Adrenal gland (tissue), 12 donors: ENCODE measurements around the gene FCMR. TPM values are rescaled to one million over a fixed set of nuclear protein-coding genes. Genes with fewer than 3 reads are reported as not detected.
"Not testable (repeated sequence)": the region's sequence is repeated elsewhere in the genome, so short reads cannot be mapped to it uniquely, and the experiment has no call there.

ENCODE experiments used
- DNase-seq, 7 donors: peaks; one replicate each; pipeline ENCODE4 v3.0.0-alpha.2; 2019 to 2020
- H3K27ac ChIP-seq, 5 donors: fragments of 200-600 bp; sonication (generic) in 4 of 5; 1 replicate in 3 of 5; 2 replicates in 2 of 5; pipeline versions ENCODE4 v1.5.1 to v1.8.0; 2016 to 2020; ENCODE audit warnings: mild to moderate bottlenecking in 1 of 5
- H3K27me3 ChIP-seq: fragments of 200-600 bp; 2 replicates; pipeline ENCODE4 v1.8.0; 2021
- H3K36me3 ChIP-seq, 2 donors: fragments of 200-600 bp; replicated peaks in 1 of 2; 1 replicate in 1 of 2; 2 replicates in 1 of 2; pipeline versions ENCODE4 v1.5.1 to v1.8.0; 2018 to 2022
- H3K4me1 ChIP-seq, 2 donors: fragments of 200-600 bp; replicated peaks in 1 of 2; 1 replicate in 1 of 2; 2 replicates in 1 of 2; pipeline versions ENCODE4 v1.5.1 to v1.8.0; 2018 to 2021
- H3K4me3 ChIP-seq, 4 donors: fragments of 200-600 bp; sonication (generic) in 3 of 4; one replicate each; pipeline ENCODE4 v1.5.1; 2016 to 2018
- H3K9me3 ChIP-seq, 3 donors: fragments of 200-600 bp; sonication (generic) in 1 of 3; replicated peaks in 1 of 3; 1 replicate in 2 of 3; 2 replicates in 1 of 3; pipeline versions ENCODE4 v1.5.1 to v1.8.0; 2016 to 2021
- POLR2A ChIP-seq, 2 donors: fragments of 450-650 bp; IDR thresholded peaks; one replicate each; pipeline ENCODE4 v1.6.1; 2017; ENCODE audit warnings: antibody characterized with exemption in 2 of 2, mild to moderate bottlenecking in 2 of 2, moderate library complexity in 1 of 2
- WGBS, 4 donors: extraction: QIAGEN DNeasy Blood & Tissue Kit in 2 of 4; methylation state at CpG; one replicate each; pipeline versions ENCODE4 v1.1.5 to v1.1.7; 2013 to 2017; 5-methylcytosine and 5-hydroxymethylcytosine counted together
- intact Hi-C, 2 donors: fragments of 100-400 bp; cut with DNase I; formaldehyde crosslinking; loops; one replicate each; pipeline versions ENCODE4 v1.14.1 to v1.15.0; 2022 to 2023
- polyA plus RNA-seq, 3 donors: library from polyadenylated mRNA; stranded (reverse); fragments of 200-250 nt in 2 of 3; fragments of 350-450 nt in 1 of 3; fragmentation: Illumina TruSeq in 1 of 3; extraction: RNeasy Lipid Tissue Mini Kit (QIAGEN cat#74804) in 1 of 3; gene quantifications; one replicate each; pipeline ENCODE4 v1.2.3, GENCODE V29; 2013 to 2014
- total RNA-seq, 9 donors: library from RNA; depleted of rRNA in 4 of 9; stranded (reverse); fragments of >200 nt in 4 of 9; fragments of 120-200 nt in 1 of 9; fragmentation: NEBNext Ultra II Directional in 1 of 9; extraction: Animal tissue kit (Norgen Biotek cat#: 25700) in 1 of 9; gene quantifications; one replicate each; pipeline versions ENCODE4 v1.1.0 to v1.2.4, GENCODE V29; 2013 to 2023
- TF ChIP-seq, protein P1 (sequence below), 6 experiments: fragments of 450-650 bp in 4 of 6; fragments of 200-600 bp in 2 of 6; sonication (generic) in 1 of 6; IDR thresholded peaks; 1 replicate in 5 of 6; 2 replicates in 1 of 6; pipeline versions ENCODE4 v1.5.1 to v1.8.0; 2016 to 2021; ENCODE audit warnings: antibody characterized with exemption in 6 of 6, mild to moderate bottlenecking in 2 of 6, moderate library complexity in 1 of 6
- donor health status: healthy with polysubstance abuse.
- donor health status: Bipolar disorder and iron deficiency.
- donor health status: DM: yes; HTN: yes; CAD: no.
- donor health status: DM: no; HTN: no; CAD: no.
- donor health status: DM: no; HTN: no; CAD: no.
- donor health status: DM: yes; HTN: yes; CAD: no.

FCMR gene
- total and polyA plus RNA-seq, 12 donors: 0.27 to 3.0 (median 1.2) TPM; not detected in 1

DNA sequence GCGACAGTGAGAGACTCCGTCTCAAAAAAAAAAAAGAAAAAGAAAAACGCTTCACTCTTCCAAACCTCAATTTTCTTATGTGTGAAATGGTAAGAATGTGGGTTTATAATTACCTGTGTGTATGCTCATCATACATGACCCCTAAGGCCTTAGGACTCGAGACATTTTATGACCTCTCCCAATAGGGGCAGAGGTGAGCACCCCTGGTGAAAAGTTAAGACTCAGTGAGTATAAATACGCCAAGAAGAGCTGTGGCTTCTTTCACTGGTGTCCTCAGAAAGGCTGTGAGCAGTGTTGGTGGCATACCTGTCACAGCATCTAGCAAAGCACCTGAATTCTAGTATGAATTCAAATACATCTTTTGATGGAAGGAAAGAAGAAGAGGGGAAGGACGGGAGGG lies 7.8 kb upstream of the FCMR start:
- WGBS, 4 donors: 82 to 91% (median 84%) methylated on average over 6 of the region's 6 CpGs
- no peaks in the 10 kb centered on the region for H3K36me3 ChIP-seq
- H3K27me3 ChIP-seq: no peaks in the 10 kb centered on the region
- H3K4me1 ChIP-seq: no peaks in the 10 kb centered on the region
- H3K27ac ChIP-seq: no peak overlapping the region
- no peak for DNase-seq
- TF ChIP-seq, protein P1, sequence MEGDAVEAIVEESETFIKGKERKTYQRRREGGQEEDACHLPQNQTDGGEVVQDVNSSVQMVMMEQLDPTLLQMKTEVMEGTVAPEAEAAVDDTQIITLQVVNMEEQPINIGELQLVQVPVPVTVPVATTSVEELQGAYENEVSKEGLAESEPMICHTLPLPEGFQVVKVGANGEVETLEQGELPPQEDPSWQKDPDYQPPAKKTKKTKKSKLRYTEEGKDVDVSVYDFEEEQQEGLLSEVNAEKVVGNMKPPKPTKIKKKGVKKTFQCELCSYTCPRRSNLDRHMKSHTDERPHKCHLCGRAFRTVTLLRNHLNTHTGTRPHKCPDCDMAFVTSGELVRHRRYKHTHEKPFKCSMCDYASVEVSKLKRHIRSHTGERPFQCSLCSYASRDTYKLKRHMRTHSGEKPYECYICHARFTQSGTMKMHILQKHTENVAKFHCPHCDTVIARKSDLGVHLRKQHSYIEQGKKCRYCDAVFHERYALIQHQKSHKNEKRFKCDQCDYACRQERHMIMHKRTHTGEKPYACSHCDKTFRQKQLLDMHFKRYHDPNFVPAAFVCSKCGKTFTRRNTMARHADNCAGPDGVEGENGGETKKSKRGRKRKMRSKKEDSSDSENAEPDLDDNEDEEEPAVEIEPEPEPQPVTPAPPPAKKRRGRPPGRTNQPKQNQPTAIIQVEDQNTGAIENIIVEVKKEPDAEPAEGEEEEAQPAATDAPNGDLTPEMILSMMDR (IDR thresholded peaks at IDR 0.05): no peak
- TF ChIP-seq POLR2A (IDR thresholded peaks at IDR 0.05): no peak
- H3K9me3 ChIP-seq: no peaks in the 10 kb centered on the region
- intact Hi-C loops: loop anchor here in 1 of 2 donors (10.0 kb wide), 1 partner anchor 55 kb away; no protein-coding TSS in a partner anchor
- no peak overlapping the region for H3K4me3 ChIP-seq

DNA sequence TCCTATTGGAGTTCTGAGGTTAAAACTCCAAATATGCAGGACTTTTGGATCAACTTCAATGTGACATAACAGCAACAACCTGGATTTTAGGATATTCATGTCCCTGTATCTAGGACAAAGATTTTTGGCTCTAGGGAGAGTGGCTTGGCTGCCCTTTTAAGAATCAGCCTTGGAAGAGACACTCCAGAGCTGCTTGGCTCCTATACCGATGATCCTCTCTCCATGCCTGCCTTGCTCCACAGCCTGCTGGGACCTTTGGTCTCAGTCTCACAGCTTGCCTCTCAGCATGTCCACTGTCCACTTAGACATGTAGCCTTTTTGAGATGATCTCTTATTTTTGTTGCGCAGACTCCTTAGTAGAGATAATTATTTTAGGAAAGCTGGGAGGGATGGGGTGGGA lies 4.5 kb upstream of the FCMR start:
- no peaks in the 10 kb centered on the region for H3K27me3 ChIP-seq
- DNase-seq: peak in 2 of 7 donors; percentile 26 to 43
- intact Hi-C loops: loop anchor here in 1 of 2 donors (10.0 kb wide), 1 partner anchor 59 kb away; no protein-coding TSS in a partner anchor
- no peaks in the 10 kb centered on the region for H3K36me3 ChIP-seq
- WGBS, 4 donors: 61 to 76% (median 68%) methylated on average over 2 of the region's 2 CpGs
- no peak overlapping the region for H3K4me3 ChIP-seq
- H3K9me3 ChIP-seq: no peaks in the 10 kb centered on the region
- H3K4me1 ChIP-seq: no peaks in the 10 kb centered on the region
- no peak for TF ChIP-seq POLR2A (IDR thresholded peaks at IDR 0.05)
- TF ChIP-seq, protein P1 (IDR thresholded peaks at IDR 0.05): no peak
- H3K27ac ChIP-seq: no peak overlapping the region

DNA sequence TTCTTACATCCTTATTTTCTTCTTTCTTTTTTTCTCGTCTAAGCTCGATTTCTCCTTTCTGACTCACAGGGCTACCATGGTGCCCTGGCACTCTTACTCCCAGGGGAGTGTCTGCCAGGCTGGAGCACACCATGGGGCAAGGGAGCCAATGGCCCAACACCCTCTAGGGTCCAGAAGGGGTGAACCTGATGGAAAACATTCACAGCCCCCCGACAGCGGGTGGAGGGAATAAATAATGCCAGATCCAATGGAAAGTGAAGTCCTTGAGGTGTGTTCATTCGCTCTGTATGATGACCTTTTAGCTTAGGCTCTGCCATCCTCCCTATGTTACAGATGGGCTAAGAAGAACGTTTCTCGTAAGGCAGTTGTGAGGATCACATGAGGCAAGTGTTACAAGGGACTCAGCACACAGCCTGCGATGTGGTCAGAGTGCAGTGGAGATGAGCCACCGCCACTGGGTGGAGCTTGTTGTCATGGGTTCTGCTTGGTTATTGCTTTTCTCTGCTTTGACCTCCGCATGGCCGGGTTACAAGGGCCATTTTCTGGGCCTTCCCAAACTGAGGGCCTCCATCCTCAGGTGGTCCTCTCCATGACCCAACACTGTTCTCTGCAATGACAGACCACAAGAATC lies 3.5 kb upstream of the FCMR start:
- peak in 5 of 7 donors; percentile 39 to 72 (median 45) for DNase-seq
- H3K27ac ChIP-seq: no peak overlapping the region
- no peaks in the 10 kb centered on the region for H3K27me3 ChIP-seq
- H3K4me1 ChIP-seq: no peaks in the 10 kb centered on the region
- no peaks in the 10 kb centered on the region for H3K36me3 ChIP-seq
- intact Hi-C loops: loop anchor here in 1 of 2 donors (10.0 kb wide), 1 partner anchor 60 kb away; no protein-coding TSS in a partner anchor
- H3K4me3 ChIP-seq: no peak overlapping the region
- TF ChIP-seq, protein P1 (IDR thresholded peaks at IDR 0.05): no peak
- TF ChIP-seq POLR2A (IDR thresholded peaks at IDR 0.05): no peak
- no peaks in the 10 kb centered on the region for H3K9me3 ChIP-seq
- 74 to 83% (median 78%) methylated on average over 9 to 11 of the region's 11 CpGs for WGBS, 4 donors

DNA sequence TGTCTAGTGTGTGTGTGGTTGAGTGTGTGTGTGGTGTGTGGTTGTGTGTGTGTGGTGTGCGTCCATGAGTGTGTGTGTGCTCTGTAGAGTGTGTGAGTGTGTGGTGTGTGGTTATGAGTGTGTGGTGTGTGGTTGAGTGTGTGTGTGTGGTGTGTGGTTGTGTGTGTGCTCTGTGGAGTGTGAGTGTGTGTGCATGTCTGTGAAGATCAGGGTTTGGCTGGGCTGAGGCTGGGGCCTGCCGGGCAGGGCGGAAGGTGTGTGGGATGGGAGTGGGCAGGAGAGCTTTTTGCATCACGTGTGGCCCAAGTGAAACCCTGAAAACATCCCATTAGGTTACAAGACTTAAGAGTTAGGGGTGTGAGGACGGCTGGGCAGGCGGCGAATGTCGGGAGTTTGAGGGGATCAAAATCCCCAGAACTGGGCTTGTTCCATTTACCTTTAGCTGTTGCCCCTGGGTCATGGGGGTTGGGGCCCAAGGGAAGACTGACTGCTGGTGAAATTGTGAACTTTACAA lies 2.9 kb upstream of the FCMR start:
- Histone ChIP-seq H3K36me3 (no peaks in the 10 kb centered on the region), H3K27me3 (no peaks in the 10 kb centered on the region), H3K4me1 (no peaks in the 10 kb centered on the region), H3K9me3 (no peaks in the 10 kb centered on the region), H3K4me3 (no peak overlapping the region), H3K27ac (no peak overlapping the region)
- TF ChIP-seq, protein P1 (IDR thresholded peaks at IDR 0.05): no peak
- TF ChIP-seq POLR2A (IDR thresholded peaks at IDR 0.05): no peak
- no peak for DNase-seq
- 74 to 85% (median 84%) methylated on average over 8 of the region's 8 CpGs for WGBS, 4 donors
- intact Hi-C loops: loop anchor here in 1 of 2 donors (10.0 kb wide), 1 partner anchor 60 kb away; no protein-coding TSS in a partner anchor

DNA sequence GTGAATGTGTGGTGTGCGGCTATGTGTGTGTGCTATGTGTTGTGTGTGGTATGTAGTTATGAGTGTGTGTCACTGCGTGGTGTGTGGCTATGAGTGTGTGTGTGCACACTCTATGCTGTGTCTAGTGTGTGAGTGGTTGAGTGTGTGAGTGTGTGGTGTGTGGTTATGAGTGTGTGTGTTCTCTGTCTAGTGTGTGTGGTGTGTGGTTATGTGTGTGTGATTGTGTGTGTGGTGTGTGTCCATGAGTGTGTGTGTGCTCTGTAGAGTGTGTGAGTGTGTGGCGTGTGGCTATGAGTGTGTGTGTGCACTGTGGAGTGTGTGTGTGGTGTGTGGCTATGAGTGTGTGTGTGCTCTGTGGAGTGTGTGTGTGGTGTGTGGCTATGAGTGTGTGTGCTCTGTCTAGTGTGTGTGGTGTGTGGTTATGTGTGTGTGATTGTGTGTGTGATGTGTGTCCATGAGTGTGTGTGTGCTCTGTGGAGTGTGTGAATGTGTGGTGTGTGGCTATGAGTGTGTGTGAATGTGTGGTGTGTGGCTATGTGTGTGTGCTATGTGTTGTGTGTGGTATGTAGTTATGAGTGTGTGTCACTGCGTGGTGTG lies 2.3 kb upstream of the FCMR start:
- not testable (repeated sequence) for DNase-seq, H3K4me1 ChIP-seq, H3K27me3 ChIP-seq, H3K36me3 ChIP-seq, H3K4me3 ChIP-seq, H3K27ac ChIP-seq, H3K9me3 ChIP-seq
- WGBS, 4 donors: 81 to 94% (median 87%) methylated on average over 4 of the region's 4 CpGs
- intact Hi-C loops: loop anchor here in 1 of 2 donors (10.0 kb wide), 1 partner anchor 61 kb away; no protein-coding TSS in a partner anchor
